ENCODE results near the gene TPM4. TPM values are rescaled to one million over a fixed set of nuclear protein-coding genes. Genes with fewer than 3 reads are reported as not detected.

Gene TPM4
- polyA plus RNA-seq, 1 donor from 2014 or later = 119 TPM

DNA sequence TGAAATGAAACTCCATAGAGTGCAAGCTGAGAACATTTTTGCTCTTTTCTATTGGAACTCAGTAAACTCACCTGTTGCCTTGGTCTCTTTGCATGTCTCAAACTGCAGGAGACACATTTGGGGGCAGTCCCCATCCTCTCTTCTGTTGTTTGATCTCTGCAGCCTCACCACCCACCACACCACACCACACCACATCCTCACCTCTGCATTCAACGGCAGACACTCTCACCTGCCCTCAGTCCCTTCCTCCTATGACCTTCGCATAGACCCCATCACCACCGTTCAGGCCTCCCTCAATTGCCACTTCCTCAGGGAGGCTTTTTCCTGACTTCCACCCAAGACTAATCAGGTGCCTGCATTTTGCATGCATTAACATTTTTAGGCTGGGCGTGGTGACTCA, 14.4 kb upstream of the TPM4 start:
- H3K27ac ChIP-seq (ENCODE audit: low read length) = no peak overlapping the region
- H3K9me2 ChIP-seq (ENCODE audit: insufficient read depth, low read length) = no peaks in the 10 kb centered on the region
- TF ChIP-seq, protein P1, sequence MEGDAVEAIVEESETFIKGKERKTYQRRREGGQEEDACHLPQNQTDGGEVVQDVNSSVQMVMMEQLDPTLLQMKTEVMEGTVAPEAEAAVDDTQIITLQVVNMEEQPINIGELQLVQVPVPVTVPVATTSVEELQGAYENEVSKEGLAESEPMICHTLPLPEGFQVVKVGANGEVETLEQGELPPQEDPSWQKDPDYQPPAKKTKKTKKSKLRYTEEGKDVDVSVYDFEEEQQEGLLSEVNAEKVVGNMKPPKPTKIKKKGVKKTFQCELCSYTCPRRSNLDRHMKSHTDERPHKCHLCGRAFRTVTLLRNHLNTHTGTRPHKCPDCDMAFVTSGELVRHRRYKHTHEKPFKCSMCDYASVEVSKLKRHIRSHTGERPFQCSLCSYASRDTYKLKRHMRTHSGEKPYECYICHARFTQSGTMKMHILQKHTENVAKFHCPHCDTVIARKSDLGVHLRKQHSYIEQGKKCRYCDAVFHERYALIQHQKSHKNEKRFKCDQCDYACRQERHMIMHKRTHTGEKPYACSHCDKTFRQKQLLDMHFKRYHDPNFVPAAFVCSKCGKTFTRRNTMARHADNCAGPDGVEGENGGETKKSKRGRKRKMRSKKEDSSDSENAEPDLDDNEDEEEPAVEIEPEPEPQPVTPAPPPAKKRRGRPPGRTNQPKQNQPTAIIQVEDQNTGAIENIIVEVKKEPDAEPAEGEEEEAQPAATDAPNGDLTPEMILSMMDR (IDR thresholded peaks at IDR 0.05; ENCODE audit: poor library complexity, severe bottlenecking) = no peak
- TF ChIP-seq MXI1 (conservative IDR thresholded peaks at IDR 0.05; ENCODE audit: poor library complexity, severe bottlenecking) (no peak), EP300 (conservative IDR thresholded peaks at IDR 0.05; ENCODE audit: poor library complexity, severe bottlenecking) (no peak), EZH2 (IDR thresholded peaks at IDR 0.05; ENCODE audit: borderline replicate concordance, insufficient read depth, low read length, poor library complexity, severe bottlenecking) (no peak)
- no peak overlapping the region for H3K9ac ChIP-seq (ENCODE audit: low read length)
- no peak overlapping the region for H2AFZ ChIP-seq (ENCODE audit: low read depth, low read length)
- no peaks in the 10 kb centered on the region for H4K20me1 ChIP-seq (ENCODE audit: insufficient read depth)
- H3K4me3 ChIP-seq (ENCODE audit: low read length) = no peak overlapping the region
- no peaks in the 10 kb centered on the region for H3F3A ChIP-seq (ENCODE audit: insufficient read depth, low read length, poor library complexity, severe bottlenecking)
- no peaks in the 10 kb centered on the region for H3K27me3 ChIP-seq (ENCODE audit: insufficient read depth, low read depth, low read length)
- H3K79me2 ChIP-seq (replicated peaks; ENCODE audit: insufficient read depth, low read length) = no peaks in the 10 kb centered on the region
- H3K9me3 ChIP-seq (ENCODE audit: low read length) = no peaks in the 10 kb centered on the region
- H3K36me3 ChIP-seq (ENCODE audit: insufficient read depth, low read length) = no peaks in the 10 kb centered on the region
- no peak overlapping the region for H3K4me2 ChIP-seq (ENCODE audit: low read length)

DNA sequence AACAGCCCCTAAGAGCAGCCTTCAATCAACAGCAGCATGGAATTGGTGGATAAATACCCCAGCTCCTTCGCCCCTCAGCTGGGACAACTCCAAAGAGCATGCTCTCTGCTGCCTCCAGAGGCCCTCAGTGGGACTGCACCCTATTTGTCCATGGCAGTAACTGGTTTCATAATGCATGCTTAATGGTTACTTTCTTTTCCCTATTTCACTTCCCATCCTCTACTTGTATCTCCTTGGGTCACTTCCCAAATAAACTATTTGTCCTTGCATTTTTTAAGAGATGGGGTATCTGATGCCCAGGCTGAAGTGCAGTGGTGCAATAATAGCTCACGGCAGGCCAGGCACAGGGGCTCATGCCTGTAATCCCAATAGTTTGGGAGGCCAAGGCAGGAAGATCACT, 13.5 kb upstream of the TPM4 start:
- Histone ChIP-seq H3K9me3 (ENCODE audit: low read length) (no peaks in the 10 kb centered on the region), H3K27me3 (ENCODE audit: insufficient read depth, low read depth, low read length) (no peaks in the 10 kb centered on the region), H3K79me2 (replicated peaks; ENCODE audit: insufficient read depth, low read length) (no peaks in the 10 kb centered on the region), H3K4me2 (ENCODE audit: low read length) (no peak overlapping the region), H3K36me3 (ENCODE audit: insufficient read depth, low read length) (no peaks in the 10 kb centered on the region), H3K27ac (ENCODE audit: low read length) (no peak overlapping the region), H2AFZ (ENCODE audit: low read depth, low read length) (no peak overlapping the region), H3K4me3 (ENCODE audit: low read length) (no peak overlapping the region), H3K9ac (ENCODE audit: low read length) (no peak overlapping the region), H3F3A (ENCODE audit: insufficient read depth, low read length, poor library complexity, severe bottlenecking) (no peaks in the 10 kb centered on the region), H3K9me2 (ENCODE audit: insufficient read depth, low read length) (no peaks in the 10 kb centered on the region), H4K20me1 (ENCODE audit: insufficient read depth) (no peaks in the 10 kb centered on the region)
- TF ChIP-seq EP300 (conservative IDR thresholded peaks at IDR 0.05; ENCODE audit: poor library complexity, severe bottlenecking) = no peak
- no peak for TF ChIP-seq RAD21 (conservative IDR thresholded peaks at IDR 0.05)
- TF ChIP-seq, protein P1 (IDR thresholded peaks at IDR 0.05; ENCODE audit: poor library complexity, severe bottlenecking) = peak; percentile 69

DNA sequence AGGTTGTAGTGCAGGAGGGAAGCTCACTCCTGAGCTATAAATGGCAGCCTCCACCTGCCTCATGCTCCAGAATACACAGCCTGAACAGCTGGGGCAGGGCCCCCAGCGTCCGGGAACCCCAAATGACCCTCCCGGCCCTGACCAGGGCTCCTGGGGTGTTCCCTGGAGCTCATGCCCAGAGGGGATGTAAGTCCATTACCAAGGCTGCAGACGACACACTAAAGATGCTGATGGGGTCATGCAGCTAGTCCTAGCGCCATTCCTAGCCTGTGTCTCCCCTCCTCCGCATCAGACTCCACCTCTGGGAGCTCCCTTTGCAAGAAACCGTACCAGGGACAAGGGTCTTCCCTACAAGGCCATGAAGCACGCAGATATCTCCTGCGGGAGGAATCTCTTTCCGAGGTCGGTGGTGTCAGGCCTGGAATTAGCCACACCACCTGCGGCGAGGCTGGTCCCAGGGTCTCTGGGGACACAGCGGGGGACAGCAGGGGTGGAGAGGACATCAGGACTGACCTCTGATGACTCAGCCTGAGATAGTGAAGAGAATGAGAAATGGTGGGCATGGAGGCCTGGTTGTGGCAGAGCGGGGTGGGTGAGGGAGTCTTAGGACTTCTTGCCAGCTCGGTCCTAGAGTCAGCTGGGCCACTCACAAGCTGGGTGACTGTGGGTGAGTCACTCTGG, 11.9 kb upstream of the TPM4 start:
- Histone ChIP-seq H4K20me1 (ENCODE audit: insufficient read depth) (no peaks in the 10 kb centered on the region), H3K9me2 (ENCODE audit: insufficient read depth, low read length) (no peaks in the 10 kb centered on the region), H3F3A (ENCODE audit: insufficient read depth, low read length, poor library complexity, severe bottlenecking) (no peaks in the 10 kb centered on the region), H3K4me2 (ENCODE audit: low read length) (no peak overlapping the region), H3K9ac (ENCODE audit: low read length) (no peak overlapping the region), H3K9me3 (ENCODE audit: low read length) (no peaks in the 10 kb centered on the region), H3K36me3 (ENCODE audit: insufficient read depth, low read length) (no peaks in the 10 kb centered on the region), H3K4me3 (ENCODE audit: low read length) (no peak overlapping the region), H2AFZ (ENCODE audit: low read depth, low read length) (no peak overlapping the region), H3K27ac (ENCODE audit: low read length) (no peak overlapping the region), H3K79me2 (replicated peaks; ENCODE audit: insufficient read depth, low read length) (no peaks in the 10 kb centered on the region), H3K27me3 (ENCODE audit: insufficient read depth, low read depth, low read length) (no peaks in the 10 kb centered on the region)
- TF ChIP-seq SMC3 (conservative IDR thresholded peaks at IDR 0.05; ENCODE audit: poor library complexity) (no peak), TAF1 (IDR thresholded peaks at IDR 0.05; ENCODE audit: low read depth) (no peak), RAD21 (conservative IDR thresholded peaks at IDR 0.05) (no peak), EP300 (conservative IDR thresholded peaks at IDR 0.05; ENCODE audit: poor library complexity, severe bottlenecking) (no peak), EZH2 (IDR thresholded peaks at IDR 0.05; ENCODE audit: borderline replicate concordance, insufficient read depth, low read length, poor library complexity, severe bottlenecking) (no peak), POLR2AphosphoS5 (IDR thresholded peaks at IDR 0.05) (no peak), MXI1 (conservative IDR thresholded peaks at IDR 0.05; ENCODE audit: poor library complexity, severe bottlenecking) (no peak)
- TF ChIP-seq, protein P2, sequence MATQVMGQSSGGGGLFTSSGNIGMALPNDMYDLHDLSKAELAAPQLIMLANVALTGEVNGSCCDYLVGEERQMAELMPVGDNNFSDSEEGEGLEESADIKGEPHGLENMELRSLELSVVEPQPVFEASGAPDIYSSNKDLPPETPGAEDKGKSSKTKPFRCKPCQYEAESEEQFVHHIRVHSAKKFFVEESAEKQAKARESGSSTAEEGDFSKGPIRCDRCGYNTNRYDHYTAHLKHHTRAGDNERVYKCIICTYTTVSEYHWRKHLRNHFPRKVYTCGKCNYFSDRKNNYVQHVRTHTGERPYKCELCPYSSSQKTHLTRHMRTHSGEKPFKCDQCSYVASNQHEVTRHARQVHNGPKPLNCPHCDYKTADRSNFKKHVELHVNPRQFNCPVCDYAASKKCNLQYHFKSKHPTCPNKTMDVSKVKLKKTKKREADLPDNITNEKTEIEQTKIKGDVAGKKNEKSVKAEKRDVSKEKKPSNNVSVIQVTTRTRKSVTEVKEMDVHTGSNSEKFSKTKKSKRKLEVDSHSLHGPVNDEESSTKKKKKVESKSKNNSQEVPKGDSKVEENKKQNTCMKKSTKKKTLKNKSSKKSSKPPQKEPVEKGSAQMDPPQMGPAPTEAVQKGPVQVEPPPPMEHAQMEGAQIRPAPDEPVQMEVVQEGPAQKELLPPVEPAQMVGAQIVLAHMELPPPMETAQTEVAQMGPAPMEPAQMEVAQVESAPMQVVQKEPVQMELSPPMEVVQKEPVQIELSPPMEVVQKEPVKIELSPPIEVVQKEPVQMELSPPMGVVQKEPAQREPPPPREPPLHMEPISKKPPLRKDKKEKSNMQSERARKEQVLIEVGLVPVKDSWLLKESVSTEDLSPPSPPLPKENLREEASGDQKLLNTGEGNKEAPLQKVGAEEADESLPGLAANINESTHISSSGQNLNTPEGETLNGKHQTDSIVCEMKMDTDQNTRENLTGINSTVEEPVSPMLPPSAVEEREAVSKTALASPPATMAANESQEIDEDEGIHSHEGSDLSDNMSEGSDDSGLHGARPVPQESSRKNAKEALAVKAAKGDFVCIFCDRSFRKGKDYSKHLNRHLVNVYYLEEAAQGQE (IDR thresholded peaks at IDR 0.05; ENCODE audit: borderline replicate concordance) = no peak
- TF ChIP-seq, protein P1 (IDR thresholded peaks at IDR 0.05; ENCODE audit: poor library complexity, severe bottlenecking) = no peak
